Measurements from ENCODE around the gene ARL5C.

- no peak for TF ChIP-seq EZH2 (IDR thresholded peaks at IDR 0.05; ENCODE audit: insufficient read depth, poor library complexity, severe bottlenecking)
- TF ChIP-seq EZH2phosphoT487 (IDR thresholded peaks at IDR 0.05; ENCODE audit: insufficient read depth, low read depth), result no peak
Observed at GRCh38 chr17:39141915-39142664, 23.9 kb downstream of the ARL5C start.
